H9 (cell line): ENCODE measurements around the gene JAKMIP3. TPM values are rescaled to one million over a fixed set of nuclear protein-coding genes. Genes with fewer than 3 reads are reported as not detected.
"Not testable (repeated sequence)": the region's sequence is repeated elsewhere in the genome, so short reads cannot be mapped to it uniquely, and the experiment has no call there.

Experiments used
- DNase-seq: peaks from one replicate; pipeline ENCODE4 v3.0.0-alpha.2; 2017
- H2AFZ ChIP-seq: one replicate; pipeline ENCODE4 v1.6.1; 2013; ENCODE audit warnings: mild to moderate bottlenecking, low read length, control low read depth, moderate library complexity
- H2AK5ac ChIP-seq: 2 replicates; pipeline ENCODE4 v1.6.1; 2013; ENCODE audit warnings: low read length, control low read depth, mixed read lengths; ENCODE audit not compliant: insufficient read length
- H2BK120ac ChIP-seq: one replicate; pipeline ENCODE4 v1.6.1; 2013; ENCODE audit warnings: low read depth, mild to moderate bottlenecking, low read length, control low read depth, inconsistent platforms; ENCODE audit not compliant: poor library complexity, severe bottlenecking
- H2BK12ac ChIP-seq: 2 replicates; pipeline ENCODE4 v1.6.1; 2013; ENCODE audit warnings: low read length, control low read depth, mixed read lengths, low read depth; ENCODE audit not compliant: insufficient read length
- H2BK15ac ChIP-seq: 2 replicates; pipeline ENCODE4 v1.6.1; 2013; ENCODE audit warnings: low read depth, low read length, control low read depth
- H2BK20ac ChIP-seq: one replicate; pipeline ENCODE4 v1.6.1; 2013; ENCODE audit warnings: low read depth, mild to moderate bottlenecking, low read length, control low read depth, inconsistent platforms; ENCODE audit not compliant: poor library complexity, severe bottlenecking
- H2BK5ac ChIP-seq: 2 replicates; pipeline ENCODE4 v1.6.1; 2013; ENCODE audit warnings: low read length, control low read depth, mixed read lengths; ENCODE audit not compliant: insufficient read length
- H3K14ac ChIP-seq: 2 replicates; pipeline ENCODE4 v1.6.1; 2013; ENCODE audit warnings: low read length, control low read depth; ENCODE audit not compliant: insufficient read depth
- H3K18ac ChIP-seq: 2 replicates; pipeline ENCODE4 v1.6.1; 2013; ENCODE audit warnings: low read depth, mild to moderate bottlenecking, mixed read lengths, low read length, control low read depth; ENCODE audit not compliant: insufficient read length
- H3K23ac ChIP-seq: 2 replicates; pipeline ENCODE4 v1.6.1; 2013; ENCODE audit warnings: low read length, control low read depth, mixed read lengths, low read depth; ENCODE audit not compliant: insufficient read length
- H3K23me2 ChIP-seq: 2 replicates; pipeline ENCODE4 v1.6.1; 2013; ENCODE audit warnings: low read depth, mild to moderate bottlenecking, mixed read lengths, low read length, control low read depth; ENCODE audit not compliant: insufficient read length, poor library complexity, severe bottlenecking
- H3K27ac ChIP-seq: 2 replicates; pipeline ENCODE4 v1.5.1; 2013; ENCODE audit warnings: low read length, control low read depth, mixed read lengths, low read depth; ENCODE audit not compliant: insufficient read length
- H3K27me3 ChIP-seq: 2 replicates; pipeline ENCODE4 v1.6.1; 2013; ENCODE audit warnings: low read length, control low read depth, inconsistent platforms; ENCODE audit not compliant: insufficient read depth
- H3K4ac ChIP-seq: 2 replicates; pipeline ENCODE4 v1.6.1; 2013; ENCODE audit warnings: low read depth, mild to moderate bottlenecking, control low read depth, inconsistent platforms, low read length, moderate library complexity
- H3K4me1 ChIP-seq: 2 replicates; pipeline ENCODE4 v1.6.1; 2013; ENCODE audit warnings: low read length, control low read depth, inconsistent platforms; ENCODE audit not compliant: insufficient read depth
- H3K4me2 ChIP-seq: 2 replicates; pipeline ENCODE4 v1.6.1; 2013; ENCODE audit warnings: low read length, control low read depth, mixed read lengths; ENCODE audit not compliant: insufficient read length, insufficient read depth
- H3K56ac ChIP-seq: 2 replicates; pipeline ENCODE4 v1.6.1; 2013; ENCODE audit warnings: low read depth, mild to moderate bottlenecking, mixed read lengths, low read length, control low read depth; ENCODE audit not compliant: insufficient read length
- H3K79me1 ChIP-seq: 2 replicates; pipeline ENCODE4 v1.6.1; 2013; ENCODE audit warnings: low read depth, mild to moderate bottlenecking, moderate library complexity, low read length, control low read depth, inconsistent platforms; ENCODE audit not compliant: insufficient read depth, poor library complexity, severe bottlenecking
- H3K79me2 ChIP-seq: 2 replicates; pipeline ENCODE4 v1.6.1; 2013; ENCODE audit warnings: low read length, control low read depth, inconsistent platforms; ENCODE audit not compliant: insufficient read depth
- H3K9ac ChIP-seq: 2 replicates; pipeline ENCODE4 v1.6.1; 2013; ENCODE audit warnings: low read length, control low read depth, mixed read lengths; ENCODE audit not compliant: insufficient read length; ENCODE audit errors: extremely low read depth
- H3K9me3 ChIP-seq: one replicate; pipeline ENCODE4 v1.6.1; 2013; ENCODE audit warnings: low read depth, low read length, inconsistent platforms; ENCODE audit not compliant: control insufficient read depth
- H3T11ph ChIP-seq: one replicate; pipeline ENCODE4 v1.6.1; 2013; ENCODE audit warnings: mild to moderate bottlenecking, low read length, control low read depth, inconsistent platforms
- H4K20me1 ChIP-seq: one replicate; pipeline ENCODE4 v1.6.1; 2013; ENCODE audit not compliant: control insufficient read depth, insufficient read length, insufficient read depth
- H4K5ac ChIP-seq: 2 replicates; pipeline ENCODE4 v1.6.1; 2013; ENCODE audit warnings: low read depth, mild to moderate bottlenecking, mixed read lengths, low read length, control low read depth; ENCODE audit not compliant: insufficient read length
- H4K8ac ChIP-seq: replicated peaks from 2 replicates; pipeline ENCODE4 v1.6.1; 2013; ENCODE audit warnings: low read length, control low read depth, mixed read lengths, low read depth; ENCODE audit not compliant: insufficient read length
- H4K91ac ChIP-seq: 2 replicates; pipeline ENCODE4 v1.6.1; 2013; ENCODE audit warnings: low read depth, mild to moderate bottlenecking, moderate library complexity, mixed read lengths, low read length, control low read depth; ENCODE audit not compliant: insufficient read length
- H3K27ac Mint-ChIP-seq, 3 experiments: 2 replicates in 2 of 3; 3 replicates in 1 of 3; pipeline ENCODE4 v1.8.0; 2020 to 2021; ENCODE audit warnings: mixed read lengths in 3 of 3, mild to moderate bottlenecking in 1 of 3, moderate library complexity in 1 of 3
- H3K27me3 Mint-ChIP-seq: 2 replicates; pipeline ENCODE4 v1.8.0; 2021; ENCODE audit warnings: low read depth, mild to moderate bottlenecking, moderate library complexity, mixed read lengths
- H3K36me3 Mint-ChIP-seq, 3 experiments: 2 replicates in 2 of 3; 3 replicates in 1 of 3; pipeline ENCODE4 v1.8.0; 2020 to 2021; ENCODE audit warnings: low read depth in 3 of 3, mixed read lengths in 3 of 3; ENCODE audit not compliant: insufficient read depth in 1 of 3
- H3K4me1 Mint-ChIP-seq, 2 experiments: 2 replicates each; pipeline ENCODE4 v1.8.0; 2020; ENCODE audit warnings: mixed read lengths in 2 of 2
- H3K4me3 Mint-ChIP-seq, 2 experiments: 2 replicates in 1 of 2; 3 replicates in 1 of 2; pipeline ENCODE4 v1.8.0; 2020 to 2021; ENCODE audit warnings: mild to moderate bottlenecking in 2 of 2, mixed read lengths in 2 of 2, moderate library complexity in 1 of 2
- H3K9me3 Mint-ChIP-seq, 2 experiments: 2 replicates in 1 of 2; 3 replicates in 1 of 2; pipeline ENCODE4 v1.8.0; 2020; ENCODE audit warnings: mild to moderate bottlenecking in 2 of 2, mixed read lengths in 2 of 2, moderate library complexity in 1 of 2
- WGBS: extraction: QIAGEN DNeasy Blood & Tissue Kit; methylation state at CpG from one replicate; pipeline ENCODE4 v1.1.7; 2013; ENCODE audit warnings: missing lambda C conversion rate, low lambda C conversion rate, mixed read lengths; ENCODE audit not compliant: insufficient read length; ENCODE audit errors: extremely low coverage; 5-methylcytosine and 5-hydroxymethylcytosine counted together
- total RNA-seq: library from RNA; stranded (reverse); gene quantifications from 2 replicates; pipeline ENCODE4 v1.2.1, GENCODE V29; 2021

The JAKMIP3 gene
- total RNA-seq, 1 experiment from 2014 or later = 0.50 TPM

DNA sequence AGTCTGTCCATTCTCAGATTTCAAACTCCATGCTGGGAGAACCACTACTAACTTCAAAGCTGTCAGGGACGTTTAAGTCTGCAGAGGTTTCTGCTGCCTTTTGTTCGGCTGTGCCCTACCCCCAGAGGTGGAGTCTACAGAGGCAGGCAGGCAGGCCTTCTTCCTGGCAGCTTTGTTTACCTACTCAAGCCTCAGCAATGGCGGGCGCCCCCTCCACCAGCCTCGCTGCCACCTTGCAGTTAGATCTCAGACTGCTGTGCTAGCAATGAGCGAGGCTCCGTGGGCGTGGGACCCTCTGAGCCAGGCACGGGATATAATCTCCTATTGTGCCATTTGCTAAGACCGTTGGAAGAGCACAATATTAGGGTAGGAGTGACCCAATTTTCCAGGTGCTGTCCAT is 27.5 kb downstream of the JAKMIP3 start:
- not testable (repeated sequence) for H3K4ac ChIP-seq, H3K27ac Mint-ChIP-seq, H2BK12ac ChIP-seq, H3K79me1 ChIP-seq, H2BK5ac ChIP-seq, H4K8ac ChIP-seq, DNase-seq, H4K5ac ChIP-seq, H3K27me3 ChIP-seq, H2AK5ac ChIP-seq, H3K23me2 ChIP-seq, H3K23ac ChIP-seq, H2BK20ac ChIP-seq, H3K18ac ChIP-seq, H3K14ac ChIP-seq, H2BK120ac ChIP-seq, H2BK15ac ChIP-seq, H3K4me3 Mint-ChIP-seq, H3K27ac ChIP-seq, H3K79me2 ChIP-seq, H3K56ac ChIP-seq, H4K20me1 ChIP-seq, H3T11ph ChIP-seq, H3K9ac ChIP-seq, H2AFZ ChIP-seq, H3K4me1 ChIP-seq, H3K4me1 Mint-ChIP-seq, H4K91ac ChIP-seq, H3K9me3 ChIP-seq, H3K4me2 ChIP-seq
- WGBS = no CpG with 5 or more reads among the region's 10 CpGs
- Mint-ChIP-seq H3K27me3 (peaks cover 26% of the 10 kb centered on the region), H3K9me3 (peaks cover 14 to 20% of the 10 kb centered on the region in 2 experiments), H3K36me3 (peaks cover 7 to 19% (median 8%) of the 10 kb centered on the region in 3 experiments; a peak in 6 of 7 replicates)
